Measurements from ENCODE around the gene EME2.
A peak's percentile ranks its signal among the peaks of the same experiment; 100 is the strongest.

EME2 gene

GRCh38 chr16:1772362-1772907, at the start of gene EME2:
EME2 (plus strand) TSS chr16:1772810; CDS start chr16:1773228, 418 bp downstream.
- Histone ChIP-seq H3K9me3 (ENCODE audit: control insufficient read depth in 2 of 2, low read length in 2 of 2) (no peaks in the 10 kb centered on the region), H3K27ac (ENCODE audit: low read length) (peak within 1 kb of the TSS; percentile 73), H3K4me3 (ENCODE audit: low read length in 2 of 2) (peak within 1 kb of the TSS; percentile 63 to 90), H3K36me3 (ENCODE audit: control insufficient read depth in 2 of 2, insufficient read depth in 2 of 2, low read length in 2 of 2) (peaks cover 3 to 12% of the 10 kb centered on the region in 2 donors), H3K27me3 (ENCODE audit: control insufficient read depth in 1 of 2, insufficient read depth in 2 of 2, low read length in 2 of 2) (no peaks in the 10 kb centered on the region), H3K9ac (ENCODE audit: low read length in 2 of 2) (peak within 1 kb of the TSS; percentile 74 to 78), H3K4me1 (ENCODE audit: control insufficient read depth, insufficient read depth, low read length) (peaks cover 45% of the 10 kb centered on the region)

DNA sequence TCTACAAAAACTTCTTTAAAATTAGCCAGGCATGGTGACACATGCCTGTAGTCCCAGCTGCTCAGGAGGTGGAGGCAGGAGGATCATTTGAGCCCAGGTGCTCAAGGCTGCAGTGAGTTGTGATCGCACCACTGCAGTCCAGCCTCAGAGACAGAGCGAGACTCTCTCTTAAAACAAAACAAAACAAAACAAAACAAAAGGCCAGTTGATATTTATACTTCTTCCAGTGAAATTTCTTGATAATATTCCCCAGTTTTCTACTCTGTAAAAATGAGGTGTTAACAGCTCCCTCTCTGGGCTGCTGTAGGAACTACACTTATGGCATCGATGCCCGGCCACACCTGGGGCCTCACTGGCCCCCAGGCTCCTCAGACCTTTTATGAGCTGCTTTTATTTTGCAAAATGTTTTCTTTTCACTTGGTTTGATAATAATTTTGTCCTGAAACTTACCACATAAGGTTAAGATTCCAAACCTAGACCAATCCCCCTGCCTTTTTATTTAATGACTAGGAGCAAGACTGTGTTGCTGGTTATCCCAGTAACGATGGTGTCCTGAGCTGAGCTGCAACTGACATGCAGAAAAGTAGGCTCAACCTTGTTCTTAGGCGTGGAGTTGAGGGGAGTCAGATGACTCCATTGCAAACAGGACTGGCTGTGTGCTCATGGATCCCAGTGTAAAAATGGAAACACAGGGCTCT, 49.0 kb upstream of the EME2 start:
- no peak overlapping the region for H3K9ac ChIP-seq (ENCODE audit: low read length in 2 of 2)
- peaks cover 19 to 24% of the 10 kb centered on the region in 2 donors for H3K36me3 ChIP-seq (ENCODE audit: control insufficient read depth in 2 of 2, insufficient read depth in 2 of 2, low read length in 2 of 2)
- H3K27me3 ChIP-seq (ENCODE audit: control insufficient read depth in 1 of 2, insufficient read depth in 2 of 2, low read length in 2 of 2), result no peaks in the 10 kb centered on the region
- no peak overlapping the region for H3K4me3 ChIP-seq (ENCODE audit: low read length in 2 of 2)
- H3K4me1 ChIP-seq (ENCODE audit: control insufficient read depth, insufficient read depth, low read length), result peaks cover 11% of the 10 kb centered on the region
- no peak overlapping the region for H3K27ac ChIP-seq (ENCODE audit: low read length)
- H3K9me3 ChIP-seq (ENCODE audit: control insufficient read depth in 2 of 2, low read length in 2 of 2), result no peaks in the 10 kb centered on the region

GRCh38 chr16:1724491-1724890, 48.1 kb upstream of the EME2 start:
- Histone ChIP-seq H3K27me3 (ENCODE audit: control insufficient read depth in 1 of 2, insufficient read depth in 2 of 2, low read length in 2 of 2) (no peaks in the 10 kb centered on the region), H3K27ac (ENCODE audit: low read length) (no peak overlapping the region), H3K4me3 (ENCODE audit: low read length in 2 of 2) (no peak overlapping the region), H3K9me3 (ENCODE audit: control insufficient read depth in 2 of 2, low read length in 2 of 2) (no peaks in the 10 kb centered on the region), H3K4me1 (ENCODE audit: control insufficient read depth, insufficient read depth, low read length) (peaks cover 11% of the 10 kb centered on the region), H3K36me3 (ENCODE audit: control insufficient read depth in 2 of 2, insufficient read depth in 2 of 2, low read length in 2 of 2) (peaks cover 19 to 31% of the 10 kb centered on the region in 2 donors), H3K9ac (ENCODE audit: low read length in 2 of 2) (no peak overlapping the region)

- Histone ChIP-seq H3K27me3 (ENCODE audit: control insufficient read depth in 1 of 2, insufficient read depth in 2 of 2, low read length in 2 of 2) (no peaks in the 10 kb centered on the region), H3K9ac (ENCODE audit: low read length in 2 of 2) (no peak overlapping the region), H3K27ac (ENCODE audit: low read length) (no peak overlapping the region), H3K9me3 (ENCODE audit: control insufficient read depth in 2 of 2, low read length in 2 of 2) (no peaks in the 10 kb centered on the region), H3K36me3 (ENCODE audit: control insufficient read depth in 2 of 2, insufficient read depth in 2 of 2, low read length in 2 of 2) (peaks cover 24 to 32% of the 10 kb centered on the region in 2 donors), H3K4me3 (ENCODE audit: low read length in 2 of 2) (no peak overlapping the region), H3K4me1 (ENCODE audit: control insufficient read depth, insufficient read depth, low read length) (peaks cover 11% of the 10 kb centered on the region)
Observed at GRCh38 chr16:1726661-1727502, 45.7 kb upstream of the EME2 start.

DNA sequence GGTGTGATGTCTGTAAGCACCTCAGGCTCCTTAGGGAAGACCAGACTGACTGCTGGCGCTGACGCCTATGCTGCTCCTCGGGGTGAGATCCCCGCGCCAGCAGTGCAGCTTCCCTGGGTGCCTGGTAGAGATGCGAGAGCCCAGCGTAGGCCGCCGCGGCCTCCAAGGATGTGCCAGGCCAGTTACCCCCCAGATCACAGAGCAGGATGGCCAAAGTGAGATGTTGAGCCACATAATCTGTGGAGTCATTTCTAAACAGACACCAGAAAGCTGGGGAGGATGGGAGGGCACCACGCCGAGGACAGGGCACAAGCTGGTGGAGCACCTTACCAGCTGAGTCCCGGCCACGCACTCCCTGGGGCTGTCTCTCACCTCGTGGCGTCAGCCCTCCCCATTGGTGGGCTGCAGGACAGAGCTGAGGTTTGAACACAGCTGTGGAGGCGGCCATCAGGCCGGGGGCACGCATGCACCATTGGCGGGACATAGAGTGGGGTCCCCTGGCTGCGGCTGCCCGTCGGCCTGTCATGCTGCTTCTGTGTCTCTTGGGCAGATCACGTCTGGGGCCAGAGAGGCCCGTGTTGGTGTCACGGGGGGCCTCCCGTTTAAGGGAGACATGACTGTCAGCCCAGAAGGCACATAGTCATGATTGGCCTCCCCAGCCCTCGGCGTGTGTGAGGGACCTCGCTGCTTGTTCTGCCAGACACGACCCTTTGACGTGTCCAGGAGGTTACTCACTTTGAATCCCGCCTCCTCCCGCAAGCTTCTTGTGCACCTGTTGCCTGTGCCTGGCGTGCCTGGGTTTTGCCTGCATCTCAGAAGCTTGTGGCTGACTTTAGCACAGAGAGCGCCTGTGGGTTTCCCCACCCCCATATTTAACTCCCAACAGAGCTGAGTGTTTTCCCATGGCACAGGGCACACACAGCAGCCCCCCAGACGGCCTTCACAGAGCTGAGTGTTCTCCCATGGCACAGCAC, 44.7 kb upstream of the EME2 start:
- H3K27me3 ChIP-seq (ENCODE audit: control insufficient read depth in 1 of 2, insufficient read depth in 2 of 2, low read length in 2 of 2), result no peaks in the 10 kb centered on the region
- H3K36me3 ChIP-seq (ENCODE audit: control insufficient read depth in 2 of 2, insufficient read depth in 2 of 2, low read length in 2 of 2), result peaks cover 27 to 39% of the 10 kb centered on the region in 2 donors
- no peak overlapping the region for H3K9ac ChIP-seq (ENCODE audit: low read length in 2 of 2)
- H3K27ac ChIP-seq (ENCODE audit: low read length), result no peak overlapping the region
- peaks cover 8% of the 10 kb centered on the region for H3K4me1 ChIP-seq (ENCODE audit: control insufficient read depth, insufficient read depth, low read length)
- no peak overlapping the region for H3K4me3 ChIP-seq (ENCODE audit: low read length in 2 of 2)
- H3K9me3 ChIP-seq (ENCODE audit: control insufficient read depth in 2 of 2, low read length in 2 of 2), result no peaks in the 10 kb centered on the region

DNA sequence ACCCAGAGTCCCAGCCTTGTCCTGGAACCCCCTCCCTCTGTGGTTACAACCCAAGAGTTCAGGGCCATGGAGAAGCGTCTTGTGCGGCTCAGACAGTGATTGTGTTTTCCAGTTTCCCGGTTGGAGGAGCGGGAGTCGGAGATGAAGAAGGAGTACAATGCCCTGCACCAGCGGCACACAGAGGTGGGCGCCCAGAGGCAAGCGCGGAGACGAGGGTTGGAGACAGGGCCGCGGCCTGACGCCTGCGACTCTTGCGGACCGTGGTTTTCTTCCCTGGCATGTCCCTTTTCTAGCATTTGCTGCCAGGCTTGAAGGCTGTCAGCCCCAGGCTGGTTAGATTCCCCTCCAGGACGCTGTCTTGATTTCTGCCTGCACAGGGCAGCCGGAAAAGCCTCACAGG, 43.6 kb upstream of the EME2 start:
- H3K27me3 ChIP-seq (ENCODE audit: control insufficient read depth in 1 of 2, insufficient read depth in 2 of 2, low read length in 2 of 2), result no peaks in the 10 kb centered on the region
- no peak overlapping the region for H3K27ac ChIP-seq (ENCODE audit: low read length)
- peaks cover 30 to 49% of the 10 kb centered on the region in 2 donors for H3K36me3 ChIP-seq (ENCODE audit: control insufficient read depth in 2 of 2, insufficient read depth in 2 of 2, low read length in 2 of 2)
- H3K9me3 ChIP-seq (ENCODE audit: control insufficient read depth in 2 of 2, low read length in 2 of 2), result no peaks in the 10 kb centered on the region
- peaks cover 6% of the 10 kb centered on the region for H3K4me1 ChIP-seq (ENCODE audit: control insufficient read depth, insufficient read depth, low read length)
- H3K4me3 ChIP-seq (ENCODE audit: low read length in 2 of 2), result no peak overlapping the region
- no peak overlapping the region for H3K9ac ChIP-seq (ENCODE audit: low read length in 2 of 2)

DNA sequence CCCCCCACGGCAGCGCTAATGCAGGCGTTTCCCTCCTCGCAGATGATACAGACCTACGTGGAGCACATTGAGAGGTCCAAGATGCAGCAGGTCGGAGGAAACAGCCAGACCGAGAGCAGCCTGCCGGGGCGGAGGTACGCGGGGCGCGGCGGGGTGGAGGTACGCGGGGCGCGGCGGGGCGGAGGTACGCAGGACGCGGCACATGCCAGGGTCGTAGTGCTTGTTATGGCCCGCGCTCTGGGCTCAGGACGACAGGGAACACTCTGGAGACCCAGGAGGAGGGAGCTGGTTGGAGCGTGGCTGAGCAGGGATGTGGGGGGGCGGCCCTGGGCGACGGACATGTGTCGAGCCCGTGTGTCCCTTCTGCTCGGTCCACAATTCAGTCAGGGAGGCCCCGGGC, 43.2 kb upstream of the EME2 start:
- H3K36me3 ChIP-seq (ENCODE audit: control insufficient read depth in 2 of 2, insufficient read depth in 2 of 2, low read length in 2 of 2), result peaks cover 32 to 50% of the 10 kb centered on the region in 2 donors

DNA sequence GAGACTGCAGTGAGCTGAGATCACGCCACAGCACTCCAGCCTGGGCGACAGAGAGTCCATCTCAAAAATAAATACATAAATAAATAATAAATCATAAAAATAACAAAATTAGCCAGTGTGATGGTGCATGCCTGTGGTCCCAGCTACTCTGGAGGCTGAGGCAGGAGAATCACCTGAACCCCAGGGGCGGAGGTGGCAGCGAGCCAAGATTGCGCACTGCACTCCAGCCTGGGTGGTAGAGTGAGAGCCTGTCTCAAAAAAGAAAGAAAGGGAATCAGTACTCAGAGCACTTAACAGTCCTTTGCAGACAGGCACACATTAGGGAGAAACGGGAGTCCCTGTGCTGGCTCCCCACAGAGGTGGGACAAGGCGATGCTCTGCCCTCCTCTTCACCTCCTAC, 41.5 kb upstream of the EME2 start:
- H3K4me3 ChIP-seq (ENCODE audit: low read length in 2 of 2), result no peak overlapping the region
- H3K4me1 ChIP-seq (ENCODE audit: control insufficient read depth, insufficient read depth, low read length), result peaks cover 6% of the 10 kb centered on the region
- no peaks in the 10 kb centered on the region for H3K27me3 ChIP-seq (ENCODE audit: control insufficient read depth in 1 of 2, insufficient read depth in 2 of 2, low read length in 2 of 2)
- no peak overlapping the region for H3K27ac ChIP-seq (ENCODE audit: low read length)
- H3K9ac ChIP-seq (ENCODE audit: low read length in 2 of 2), result no peak overlapping the region
- H3K9me3 ChIP-seq (ENCODE audit: control insufficient read depth in 2 of 2, low read length in 2 of 2), result no peaks in the 10 kb centered on the region
- H3K36me3 ChIP-seq (ENCODE audit: control insufficient read depth in 2 of 2, insufficient read depth in 2 of 2, low read length in 2 of 2), result peaks cover 34 to 54% of the 10 kb centered on the region in 2 donors

More for the DNA sequence above, 43.2 kb upstream of the EME2 start:
- Histone ChIP-seq H3K27me3 (ENCODE audit: control insufficient read depth in 1 of 2, insufficient read depth in 2 of 2, low read length in 2 of 2) (no peaks in the 10 kb centered on the region), H3K9me3 (ENCODE audit: control insufficient read depth in 2 of 2, low read length in 2 of 2) (no peaks in the 10 kb centered on the region), H3K9ac (ENCODE audit: low read length in 2 of 2) (no peak overlapping the region), H3K27ac (ENCODE audit: low read length) (no peak overlapping the region), H3K4me1 (ENCODE audit: control insufficient read depth, insufficient read depth, low read length) (peaks cover 6% of the 10 kb centered on the region), H3K4me3 (ENCODE audit: low read length in 2 of 2) (no peak overlapping the region)

- Histone ChIP-seq H3K9me3 (ENCODE audit: control insufficient read depth in 2 of 2, low read length in 2 of 2) (no peaks in the 10 kb centered on the region), H3K4me3 (ENCODE audit: low read length in 2 of 2) (no peak overlapping the region), H3K27me3 (ENCODE audit: control insufficient read depth in 1 of 2, insufficient read depth in 2 of 2, low read length in 2 of 2) (no peaks in the 10 kb centered on the region), H3K4me1 (ENCODE audit: control insufficient read depth, insufficient read depth, low read length) (peaks cover 4% of the 10 kb centered on the region), H3K9ac (ENCODE audit: low read length in 2 of 2) (no peak overlapping the region), H3K36me3 (ENCODE audit: control insufficient read depth in 2 of 2, insufficient read depth in 2 of 2, low read length in 2 of 2) (peaks cover 32 to 50% of the 10 kb centered on the region in 2 donors), H3K27ac (ENCODE audit: low read length) (no peak overlapping the region)
Observed at GRCh38 chr16:1731603-1732002, 41.0 kb upstream of the EME2 start.

- no peak overlapping the region for H3K9ac ChIP-seq (ENCODE audit: low read length in 2 of 2)
- H3K27me3 ChIP-seq (ENCODE audit: control insufficient read depth in 1 of 2, insufficient read depth in 2 of 2, low read length in 2 of 2), result no peaks in the 10 kb centered on the region
- H3K4me1 ChIP-seq (ENCODE audit: control insufficient read depth, insufficient read depth, low read length), result peaks cover 3% of the 10 kb centered on the region
- peaks cover 32 to 45% of the 10 kb centered on the region in 2 donors for H3K36me3 ChIP-seq (ENCODE audit: control insufficient read depth in 2 of 2, insufficient read depth in 2 of 2, low read length in 2 of 2)
- no peak overlapping the region for H3K4me3 ChIP-seq (ENCODE audit: low read length in 2 of 2)
- no peaks in the 10 kb centered on the region for H3K9me3 ChIP-seq (ENCODE audit: control insufficient read depth in 2 of 2, low read length in 2 of 2)
- no peak overlapping the region for H3K27ac ChIP-seq (ENCODE audit: low read length)
Observed at GRCh38 chr16:1732071-1732470, 40.5 kb upstream of the EME2 start.

Data from stomach smooth muscle (tissue), 2 donors.